Type B pancreatic cell (in vitro differentiated cells): Measurements from ENCODE around the gene CDC7. TPM values are rescaled to one million over a fixed set of nuclear protein-coding genes. Genes with fewer than 3 reads are reported as not detected.

ENCODE experiments used
- DNase-seq: peaks from one replicate; pipeline ENCODE4 v3.0.0; 2021; ENCODE audit warnings: mixed read lengths; ENCODE audit not compliant: unreplicated experiment; ENCODE audit errors: extremely low spot score
- H3K27ac Mint-ChIP-seq: 2 replicates; pipeline ENCODE4 v1.8.0; 2021; ENCODE audit warnings: mild to moderate bottlenecking, mixed read lengths
- H3K27me3 Mint-ChIP-seq: 2 replicates; pipeline ENCODE4 v1.8.0; 2021; ENCODE audit warnings: mixed read lengths
- H3K36me3 Mint-ChIP-seq: 2 replicates; pipeline ENCODE4 v1.8.0; 2021; ENCODE audit warnings: mixed read lengths
- H3K4me1 Mint-ChIP-seq: one replicate; pipeline ENCODE4 v1.8.0; 2021; ENCODE audit warnings: mixed read lengths; ENCODE audit not compliant: unreplicated experiment
- H3K4me3 Mint-ChIP-seq: 2 replicates; pipeline ENCODE4 v1.8.0; 2021; ENCODE audit warnings: mild to moderate bottlenecking, mixed read lengths
- H3K9me3 Mint-ChIP-seq: 2 replicates; pipeline ENCODE4 v1.8.0; 2021; ENCODE audit warnings: mixed read lengths
- total RNA-seq: library from RNA; stranded (reverse); gene quantifications from 2 replicates; pipeline ENCODE4 v1.2.1, GENCODE V29; 2021; ENCODE audit warnings: low replicate concordance
- TF ChIP-seq, protein P1 (sequence below): fragments of 200-600 bp; sonication (generic); conservative IDR thresholded peaks from 2 replicates; pipeline ENCODE4 v1.5.0; 2021; ENCODE audit warnings: antibody characterized with exemption, mild to moderate bottlenecking

Gene CDC7
- total RNA-seq, 1 donor from 2014 or later: 29.7 TPM

GRCh38 chr1:91535441-91535840 is 34.8 kb downstream of the CDC7 start:
- DNase-seq: no peak
- TF ChIP-seq, protein P1, sequence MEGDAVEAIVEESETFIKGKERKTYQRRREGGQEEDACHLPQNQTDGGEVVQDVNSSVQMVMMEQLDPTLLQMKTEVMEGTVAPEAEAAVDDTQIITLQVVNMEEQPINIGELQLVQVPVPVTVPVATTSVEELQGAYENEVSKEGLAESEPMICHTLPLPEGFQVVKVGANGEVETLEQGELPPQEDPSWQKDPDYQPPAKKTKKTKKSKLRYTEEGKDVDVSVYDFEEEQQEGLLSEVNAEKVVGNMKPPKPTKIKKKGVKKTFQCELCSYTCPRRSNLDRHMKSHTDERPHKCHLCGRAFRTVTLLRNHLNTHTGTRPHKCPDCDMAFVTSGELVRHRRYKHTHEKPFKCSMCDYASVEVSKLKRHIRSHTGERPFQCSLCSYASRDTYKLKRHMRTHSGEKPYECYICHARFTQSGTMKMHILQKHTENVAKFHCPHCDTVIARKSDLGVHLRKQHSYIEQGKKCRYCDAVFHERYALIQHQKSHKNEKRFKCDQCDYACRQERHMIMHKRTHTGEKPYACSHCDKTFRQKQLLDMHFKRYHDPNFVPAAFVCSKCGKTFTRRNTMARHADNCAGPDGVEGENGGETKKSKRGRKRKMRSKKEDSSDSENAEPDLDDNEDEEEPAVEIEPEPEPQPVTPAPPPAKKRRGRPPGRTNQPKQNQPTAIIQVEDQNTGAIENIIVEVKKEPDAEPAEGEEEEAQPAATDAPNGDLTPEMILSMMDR: no peak
- Mint-ChIP-seq H3K4me3 (no peak overlapping the region), H3K9me3 (peaks cover under 1% of the 10 kb centered on the region), H3K36me3 (peaks cover 3% of the 10 kb centered on the region), H3K4me1 (peaks cover 2% of the 10 kb centered on the region), H3K27me3 (no peaks in the 10 kb centered on the region), H3K27ac (no peak overlapping the region)

- H3K4me1 Mint-ChIP-seq: no peaks in the 10 kb centered on the region
- DNase-seq: no peak
- no peaks in the 10 kb centered on the region for H3K27me3 Mint-ChIP-seq
- H3K36me3 Mint-ChIP-seq: no peaks in the 10 kb centered on the region
- H3K4me3 Mint-ChIP-seq: no peak overlapping the region
- no peak overlapping the region for H3K27ac Mint-ChIP-seq
- TF ChIP-seq, protein P1: no peak
- H3K9me3 Mint-ChIP-seq: peaks cover 4% of the 10 kb centered on the region
Observed at GRCh38 chr1:91537281-91537986, 36.8 kb downstream of the CDC7 start.

DNA sequence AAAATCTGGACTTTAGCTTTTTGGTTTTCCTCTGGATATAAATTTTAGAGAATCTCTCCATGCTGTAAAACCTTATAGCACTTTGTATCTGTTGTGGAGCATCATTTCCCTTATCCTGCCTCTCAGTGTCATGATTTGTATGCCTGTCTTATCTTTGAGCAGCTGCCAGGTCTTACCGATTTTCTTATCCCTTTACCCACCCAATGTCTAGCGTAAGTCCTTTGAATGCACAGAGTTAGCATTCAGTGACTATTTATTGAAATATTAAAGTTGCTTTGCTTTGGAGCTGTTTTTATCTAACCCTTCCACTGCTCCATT is 37.3 kb downstream of the CDC7 start:
- Mint-ChIP-seq H3K9me3 (peaks cover 4% of the 10 kb centered on the region), H3K36me3 (no peaks in the 10 kb centered on the region), H3K4me3 (no peak overlapping the region), H3K27ac (no peak overlapping the region), H3K4me1 (no peaks in the 10 kb centered on the region), H3K27me3 (no peaks in the 10 kb centered on the region)
- TF ChIP-seq, protein P1: no peak
- DNase-seq: no peak

GRCh38 chr1:91540910-91541309 is 40.3 kb downstream of the CDC7 start:
- no peaks in the 10 kb centered on the region for H3K36me3 Mint-ChIP-seq
- H3K27ac Mint-ChIP-seq: no peak overlapping the region
- TF ChIP-seq, protein P1: no peak
- H3K4me3 Mint-ChIP-seq: no peak overlapping the region
- H3K27me3 Mint-ChIP-seq: peaks cover 4% of the 10 kb centered on the region
- H3K9me3 Mint-ChIP-seq: peaks cover 4% of the 10 kb centered on the region
- DNase-seq: no peak
- H3K4me1 Mint-ChIP-seq: no peaks in the 10 kb centered on the region

GRCh38 chr1:91541918-91542533 is 41.4 kb downstream of the CDC7 start:
- Mint-ChIP-seq H3K36me3 (no peaks in the 10 kb centered on the region), H3K27me3 (peaks cover 4% of the 10 kb centered on the region), H3K4me3 (no peak overlapping the region), H3K9me3 (peaks cover 4% of the 10 kb centered on the region), H3K4me1 (no peaks in the 10 kb centered on the region), H3K27ac (no peak overlapping the region)
- DNase-seq: no peak
- TF ChIP-seq, protein P1: no peak
